ENCODE results near the gene NTM.

GRCh38 chr11:131897956-131898355, 527.5 kb downstream of the NTM start:
- no peak for TF ChIP-seq CTCF (IDR thresholded peaks at IDR 0.05; ENCODE audit: low read length)
- no peak for TF ChIP-seq EZH2 (IDR thresholded peaks at IDR 0.05; ENCODE audit: borderline replicate concordance, low read length)

Data from OCI-LY1 (cell line).